Testis (tissue), 2 donors: ENCODE data around the gene PLIN5.

Source experiments
- CTCF ChIP-seq, 3 experiments: fragments of 450-650 bp in 2 of 3; fragments of 200-600 bp in 1 of 3; sonication (generic) in 1 of 3; IDR thresholded peaks; one replicate each; pipeline ENCODE4 v1.5.1; 2016 to 2019; ENCODE audit warnings: antibody characterized with exemption in 3 of 3, mild to moderate bottlenecking in 2 of 3, moderate library complexity in 1 of 3
- POLR2A ChIP-seq: fragments of 450-650 bp; IDR thresholded peaks from one replicate; pipeline ENCODE4 v1.6.1; 2017; ENCODE audit warnings: antibody characterized with exemption, mild to moderate bottlenecking, moderate library complexity

GRCh38 chr19:4516199-4516938, 18.7 kb downstream of the PLIN5 start:
- TF ChIP-seq CTCF (IDR thresholded peaks at IDR 0.05): no peak
- TF ChIP-seq POLR2A: no peak
